Activated CD8-positive, alpha-beta memory T cell treated with anti-CD3 and anti-CD28 coated beads, Interleukin-2, amount 50 U/mL, for 24 hours (primary cell): Measurements from ENCODE around the gene SLITRK1.

ENCODE experiments used
- DNase-seq: peaks from one replicate; pipeline ENCODE4 v3.0.0-alpha.2; 2020; ENCODE audit errors: extremely low read depth

SLITRK1 gene, protein sequence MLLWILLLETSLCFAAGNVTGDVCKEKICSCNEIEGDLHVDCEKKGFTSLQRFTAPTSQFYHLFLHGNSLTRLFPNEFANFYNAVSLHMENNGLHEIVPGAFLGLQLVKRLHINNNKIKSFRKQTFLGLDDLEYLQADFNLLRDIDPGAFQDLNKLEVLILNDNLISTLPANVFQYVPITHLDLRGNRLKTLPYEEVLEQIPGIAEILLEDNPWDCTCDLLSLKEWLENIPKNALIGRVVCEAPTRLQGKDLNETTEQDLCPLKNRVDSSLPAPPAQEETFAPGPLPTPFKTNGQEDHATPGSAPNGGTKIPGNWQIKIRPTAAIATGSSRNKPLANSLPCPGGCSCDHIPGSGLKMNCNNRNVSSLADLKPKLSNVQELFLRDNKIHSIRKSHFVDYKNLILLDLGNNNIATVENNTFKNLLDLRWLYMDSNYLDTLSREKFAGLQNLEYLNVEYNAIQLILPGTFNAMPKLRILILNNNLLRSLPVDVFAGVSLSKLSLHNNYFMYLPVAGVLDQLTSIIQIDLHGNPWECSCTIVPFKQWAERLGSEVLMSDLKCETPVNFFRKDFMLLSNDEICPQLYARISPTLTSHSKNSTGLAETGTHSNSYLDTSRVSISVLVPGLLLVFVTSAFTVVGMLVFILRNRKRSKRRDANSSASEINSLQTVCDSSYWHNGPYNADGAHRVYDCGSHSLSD

DNA sequence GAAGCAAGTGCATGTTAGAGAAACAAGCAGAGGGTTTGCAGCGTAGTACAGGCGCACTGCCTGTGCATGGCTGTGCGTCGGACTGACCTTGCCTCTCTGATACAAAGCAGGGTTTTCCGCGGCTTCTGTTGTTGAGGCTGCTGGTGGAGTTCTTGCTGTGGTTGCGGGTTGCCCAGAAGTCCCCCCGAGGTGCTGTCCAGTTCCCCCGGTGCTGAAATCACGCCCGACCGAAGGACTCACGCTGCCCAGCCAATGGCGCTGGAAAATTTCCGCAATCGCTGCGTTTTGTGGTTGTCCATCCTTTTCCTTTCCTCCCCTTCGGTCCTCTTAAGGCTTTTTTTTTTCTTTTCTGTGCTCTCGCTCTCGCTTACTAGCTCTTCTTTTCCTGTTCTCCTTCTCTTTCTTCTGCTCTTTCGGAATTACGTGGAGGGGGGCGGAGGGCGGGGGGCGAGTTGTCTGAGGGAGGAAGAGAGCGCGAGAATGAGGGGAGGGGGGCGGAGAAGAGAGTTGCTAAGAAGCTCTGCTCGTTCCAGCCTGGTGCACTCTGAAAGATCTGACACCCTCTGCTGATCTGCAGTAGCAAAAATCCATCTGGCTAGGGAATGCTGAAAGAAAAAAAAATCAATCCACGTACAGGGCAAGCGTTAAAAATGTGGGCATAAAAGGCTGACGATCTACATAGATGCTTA, at the start of gene SLITRK1:
Gene SLITRK1 (minus strand): TSS at position 558 of the 689 bp plus-strand sequence. CDS start 967 bp downstream, outside the sequence.
- DNase-seq: no peak

DNA sequence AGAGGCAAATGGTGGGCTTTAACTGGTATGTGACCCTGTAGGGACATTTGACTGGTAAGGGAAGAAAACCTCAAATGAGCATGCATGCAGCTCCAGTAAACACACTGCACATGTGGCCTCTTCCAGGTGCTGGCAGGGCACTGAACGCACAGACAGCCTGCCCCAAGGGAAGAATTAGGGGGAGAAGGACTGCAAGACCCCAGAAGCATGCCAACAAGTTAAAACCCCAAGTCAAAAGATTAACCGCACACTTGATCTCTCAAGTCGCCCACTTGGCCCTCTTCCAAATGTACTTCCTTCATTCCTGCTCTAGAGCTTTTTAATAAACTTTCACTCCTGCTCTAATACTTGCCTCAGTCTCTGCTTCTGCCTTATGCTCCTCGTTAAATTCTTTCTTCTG, 46.9 kb upstream of the SLITRK1 start:
- DNase-seq: no peak

DNA sequence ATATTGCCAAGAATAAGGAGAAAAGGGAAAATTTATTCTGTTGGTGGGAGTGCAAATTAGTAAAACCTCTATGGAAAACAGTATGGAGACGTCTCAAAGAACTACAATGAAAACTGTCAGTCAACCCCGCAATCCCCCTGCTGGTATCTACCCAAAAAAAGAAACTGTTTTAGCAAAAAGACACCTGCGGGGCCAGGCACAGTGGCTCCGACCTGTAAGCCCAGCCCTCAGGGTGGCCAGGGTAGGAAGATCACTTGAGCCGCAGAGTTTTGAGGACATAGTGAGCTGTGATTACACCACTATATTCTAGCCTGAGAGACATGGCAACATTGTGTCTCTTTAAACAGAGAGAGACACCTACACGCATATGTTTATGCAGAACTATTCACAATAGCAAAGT, 37.5 kb upstream of the SLITRK1 start:
- no peak for DNase-seq

DNA sequence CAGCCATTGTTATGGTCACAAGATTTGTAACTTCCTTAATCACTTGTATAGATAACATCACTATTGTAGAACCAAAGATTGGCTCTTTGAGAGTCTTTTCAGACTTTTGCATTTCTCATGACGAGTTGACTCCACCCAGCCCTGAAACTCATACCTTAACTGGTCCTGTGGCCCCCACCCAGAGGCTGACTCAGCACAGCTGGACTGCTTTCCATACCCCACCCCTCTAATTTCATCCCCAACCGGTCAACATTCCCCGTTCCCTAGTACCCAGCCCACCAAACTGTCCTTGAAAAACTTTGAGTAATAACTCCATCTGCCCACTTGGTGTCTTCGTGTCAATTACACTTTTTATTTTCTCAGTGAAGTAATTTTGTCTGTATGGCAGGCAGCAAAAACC, 32.1 kb upstream of the SLITRK1 start:
- no peak for DNase-seq

DNA sequence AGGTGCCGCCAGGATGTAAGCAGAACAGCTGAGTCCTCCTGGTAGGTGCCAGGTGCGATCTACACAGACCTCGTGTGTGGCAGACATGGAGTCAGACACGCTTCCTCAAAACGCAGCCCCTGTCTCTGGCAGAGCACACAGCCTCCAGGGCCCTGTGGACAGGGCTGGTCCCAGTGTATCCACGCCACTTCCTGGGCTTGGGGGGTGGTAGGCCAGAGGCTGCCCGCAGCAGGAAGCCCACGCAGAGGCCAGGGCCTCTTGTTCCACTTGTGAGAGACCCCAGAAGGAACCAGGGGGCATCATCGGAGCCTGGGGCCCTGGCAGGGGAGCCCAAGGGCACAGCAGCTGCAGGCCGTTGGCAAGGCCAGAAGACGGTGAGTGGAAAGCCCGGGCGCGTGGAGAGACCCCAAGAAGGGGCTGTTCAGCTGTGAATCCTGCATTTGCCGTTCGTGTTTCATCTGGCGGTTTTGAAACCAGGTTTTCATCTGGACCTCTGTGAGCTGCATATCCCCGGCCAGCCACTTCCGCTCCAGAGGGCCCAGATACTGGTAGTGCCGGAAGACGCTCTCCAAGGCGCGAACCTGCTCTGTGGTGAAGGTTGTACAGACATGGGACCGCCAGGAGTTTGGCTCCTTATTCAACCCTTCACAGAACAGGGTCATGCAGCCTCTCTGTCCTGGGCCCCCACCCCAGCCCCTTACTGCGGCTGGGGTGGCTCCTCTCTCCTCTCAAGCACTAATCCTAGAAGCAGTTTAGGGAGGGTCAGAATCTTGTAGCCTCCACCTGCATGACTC, 25.1 kb upstream of the SLITRK1 start:
- DNase-seq: no peak

DNA sequence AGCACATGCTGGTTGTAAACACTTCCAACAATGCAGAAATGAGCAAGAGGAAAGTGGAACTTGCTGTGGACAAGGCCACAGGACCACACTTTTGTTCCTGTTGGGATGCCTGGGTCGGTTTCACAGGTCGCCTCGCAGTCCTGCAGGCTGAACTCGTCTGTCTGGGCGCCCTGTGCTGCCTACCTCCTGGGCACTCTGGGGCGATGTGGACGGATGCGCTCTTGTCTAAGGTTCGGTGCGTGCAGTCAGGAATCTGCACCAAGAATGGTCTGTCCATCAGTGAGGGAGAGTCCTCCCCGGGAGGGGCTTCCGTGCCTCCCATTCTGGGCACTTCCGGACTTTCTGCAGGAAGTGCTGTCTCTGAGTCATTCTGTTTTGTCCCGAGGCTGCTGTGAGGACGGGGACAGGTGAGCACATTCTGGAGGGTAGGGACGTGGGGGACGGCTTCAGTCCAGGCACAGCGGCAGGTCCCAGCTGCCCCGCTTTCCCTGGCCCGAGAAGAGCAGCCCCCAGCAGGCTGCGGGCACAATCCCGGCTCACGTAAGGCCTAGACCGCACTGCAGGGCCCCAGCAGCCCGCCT, 24.1 kb upstream of the SLITRK1 start:
- DNase-seq: no peak

DNA sequence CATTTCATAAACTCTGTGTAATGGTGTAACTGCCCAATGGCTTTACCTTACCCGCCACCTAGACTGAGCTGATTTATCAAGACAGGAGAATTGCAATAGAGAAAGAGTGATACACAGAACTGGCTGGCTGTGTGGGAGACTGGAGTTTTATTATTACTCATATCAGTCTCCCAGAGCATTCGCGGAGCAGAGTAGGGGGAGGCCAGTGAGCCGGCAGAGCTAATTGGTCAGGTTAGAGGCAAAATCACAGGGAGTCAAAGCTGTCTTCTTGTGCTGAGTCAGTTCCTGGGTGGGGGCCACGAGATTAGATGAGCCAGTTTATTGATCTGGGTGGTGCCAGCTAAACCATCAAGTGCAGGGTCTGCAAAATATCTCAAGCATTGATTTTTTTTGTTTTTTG, 23.4 kb upstream of the SLITRK1 start:
- no peak for DNase-seq

DNA sequence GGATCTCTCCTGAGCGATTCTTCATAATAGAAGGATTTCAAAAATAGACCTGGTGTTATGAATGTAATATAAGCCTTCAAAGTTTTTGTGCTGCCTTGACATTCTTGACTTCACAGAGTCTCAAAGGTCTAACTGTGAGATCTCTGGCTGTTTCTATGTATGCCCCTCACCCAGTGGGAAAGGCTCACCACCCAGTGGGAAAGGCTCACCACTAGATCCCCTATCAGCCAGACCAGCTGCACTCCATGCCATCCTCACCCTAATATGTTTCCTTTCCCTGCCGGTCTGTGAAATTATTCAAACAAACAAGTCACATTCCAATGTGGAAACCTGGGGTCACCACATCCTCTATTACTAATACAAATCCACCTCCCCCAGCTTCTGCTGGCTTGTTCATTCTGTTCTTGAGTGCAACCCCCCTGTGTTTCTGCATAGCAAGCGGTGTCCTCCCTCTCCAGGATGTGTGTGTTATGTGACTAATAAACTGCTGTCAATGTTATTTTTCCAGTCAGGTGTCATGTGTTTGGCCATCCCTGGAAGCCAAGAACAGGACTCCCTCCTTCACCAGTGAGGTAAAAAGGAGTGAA, 13.8 kb upstream of the SLITRK1 start:
- no peak for DNase-seq

DNA sequence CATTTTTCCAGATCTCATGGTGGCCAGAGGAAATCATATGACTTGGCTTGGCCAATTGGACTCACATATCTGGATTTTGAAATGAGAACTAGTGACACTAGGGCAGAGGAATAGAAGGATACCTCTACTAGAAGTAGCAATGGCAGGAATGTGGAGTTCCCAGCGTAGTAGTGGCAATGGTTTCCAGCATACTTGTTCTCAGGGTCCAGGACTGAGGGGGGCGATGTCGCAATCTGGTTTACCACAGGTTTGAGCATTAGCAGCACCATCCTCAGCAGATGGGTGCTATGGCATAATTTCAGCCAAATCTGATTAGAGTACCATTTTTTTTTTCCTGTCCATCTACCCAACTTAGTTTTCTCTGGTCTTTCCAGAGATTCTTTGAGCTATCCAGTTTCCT, 8.1 kb upstream of the SLITRK1 start:
- DNase-seq: no peak

DNA sequence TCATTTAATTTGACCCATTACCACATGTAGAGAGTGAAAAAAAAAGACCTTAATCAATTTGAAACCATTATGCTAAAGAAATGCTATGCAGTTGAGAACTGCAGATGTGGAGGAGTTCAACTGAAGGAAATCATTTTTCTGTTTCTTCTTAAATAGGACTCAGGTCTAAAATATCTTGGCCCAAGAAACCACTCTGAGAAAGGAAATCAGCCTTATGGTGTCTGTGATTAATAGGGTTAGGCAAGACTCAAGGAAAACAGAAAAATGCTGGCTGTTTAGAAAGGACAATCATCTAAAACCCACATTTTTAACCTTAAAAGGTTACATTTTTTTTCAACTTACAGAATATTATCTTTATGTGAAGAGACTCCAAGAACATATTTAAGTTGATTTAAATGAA, 1.9 kb upstream of the SLITRK1 start:
- no peak for DNase-seq

DNA sequence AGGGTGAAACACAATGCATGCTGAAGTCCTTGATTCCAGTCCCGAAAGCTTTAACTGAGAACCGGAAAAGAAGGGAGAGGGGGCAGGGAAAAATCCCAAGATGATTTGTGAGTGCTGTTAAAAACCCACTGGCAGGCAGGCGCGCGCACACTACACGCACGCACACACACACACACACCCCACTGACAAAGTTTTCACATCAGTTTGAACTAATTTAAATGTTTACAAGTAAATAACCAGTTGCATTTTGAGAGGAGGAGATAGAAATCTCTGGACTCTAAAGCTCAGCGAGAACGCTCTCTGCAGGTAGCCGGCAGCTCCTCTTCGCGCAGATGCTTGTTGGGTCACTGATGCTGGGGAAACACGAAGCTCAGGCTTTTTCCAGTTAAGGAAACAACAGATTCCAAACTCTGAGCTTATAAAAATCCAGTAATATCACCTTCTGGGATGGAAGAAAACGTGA, 818 bp upstream of the SLITRK1 start:
- DNase-seq: no peak

DNA sequence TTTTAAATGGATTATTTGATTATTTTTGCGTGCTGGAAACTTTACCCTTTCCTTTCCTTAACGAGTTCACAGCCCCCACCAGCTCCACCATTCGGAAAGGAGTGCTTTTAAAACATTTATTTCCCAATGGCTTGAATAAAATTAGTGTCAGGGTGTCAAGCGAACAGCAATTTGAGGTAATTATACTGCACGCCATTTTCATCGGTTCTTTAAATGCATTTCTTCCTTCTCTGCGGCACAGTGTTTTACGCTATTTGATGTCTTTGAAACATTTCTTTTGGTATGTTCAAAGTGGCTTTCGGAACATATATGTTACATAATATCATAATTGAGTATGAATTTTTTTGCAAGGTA, 309 bp upstream of the SLITRK1 start:
- no peak for DNase-seq

DNA sequence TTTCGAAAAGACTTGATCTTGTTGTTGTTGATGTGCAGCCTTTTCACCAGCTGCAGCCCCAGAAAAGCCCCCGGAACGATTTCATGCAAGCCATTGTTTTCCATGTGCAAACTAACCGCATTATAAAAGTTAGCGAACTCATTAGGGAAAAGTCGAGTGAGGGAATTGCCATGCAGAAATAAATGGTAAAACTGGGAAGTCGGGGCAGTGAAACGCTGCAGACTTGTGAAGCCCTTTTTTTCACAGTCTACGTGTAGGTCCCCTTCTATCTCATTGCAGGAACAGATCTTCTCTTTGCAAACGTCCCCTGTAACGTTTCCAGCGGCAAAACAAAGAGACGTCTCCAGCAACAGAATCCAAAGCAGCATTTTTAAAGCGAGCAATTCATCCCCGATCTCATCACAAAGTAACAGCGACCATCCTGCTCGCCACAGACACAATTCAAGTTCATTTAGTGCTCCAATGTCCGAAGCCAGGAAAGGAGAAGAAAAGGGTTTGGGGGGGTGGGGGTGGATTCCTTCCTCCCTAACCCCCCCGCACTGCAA, 1.1 kb downstream of the SLITRK1 start:
- no peak for DNase-seq

DNA sequence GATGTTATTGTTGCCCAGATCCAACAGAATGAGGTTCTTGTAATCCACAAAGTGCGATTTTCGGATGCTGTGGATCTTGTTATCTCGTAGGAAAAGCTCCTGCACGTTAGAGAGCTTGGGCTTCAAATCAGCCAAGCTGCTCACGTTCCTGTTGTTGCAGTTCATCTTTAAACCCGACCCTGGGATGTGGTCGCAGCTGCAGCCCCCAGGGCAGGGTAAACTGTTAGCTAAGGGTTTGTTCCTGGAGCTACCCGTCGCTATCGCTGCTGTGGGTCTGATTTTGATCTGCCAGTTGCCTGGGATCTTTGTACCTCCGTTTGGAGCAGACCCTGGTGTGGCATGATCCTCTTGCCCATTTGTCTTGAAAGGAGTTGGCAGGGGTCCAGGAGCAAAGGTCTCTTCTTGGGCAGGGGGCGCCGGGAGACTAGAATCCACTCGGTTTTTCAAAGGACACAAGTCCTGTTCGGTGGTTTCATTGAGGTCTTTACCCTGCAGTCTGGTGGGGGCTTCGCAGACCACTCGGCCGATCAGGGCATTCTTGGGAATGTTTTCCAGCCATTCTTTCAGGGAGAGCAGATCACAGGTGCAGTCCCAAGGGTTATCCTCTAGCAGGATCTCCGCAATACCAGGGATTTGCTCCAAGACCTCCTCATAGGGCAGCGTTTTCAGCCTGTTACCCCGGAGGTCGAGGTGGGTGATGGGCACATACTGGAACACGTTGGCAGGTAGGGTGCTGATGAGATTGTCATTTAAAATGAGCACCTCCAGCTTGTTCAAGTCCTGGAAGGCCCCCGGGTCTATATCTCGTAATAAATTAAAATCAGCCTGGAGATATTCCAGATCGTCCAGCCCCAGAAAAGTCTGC, 1.8 kb downstream of the SLITRK1 start:
- DNase-seq: no peak

DNA sequence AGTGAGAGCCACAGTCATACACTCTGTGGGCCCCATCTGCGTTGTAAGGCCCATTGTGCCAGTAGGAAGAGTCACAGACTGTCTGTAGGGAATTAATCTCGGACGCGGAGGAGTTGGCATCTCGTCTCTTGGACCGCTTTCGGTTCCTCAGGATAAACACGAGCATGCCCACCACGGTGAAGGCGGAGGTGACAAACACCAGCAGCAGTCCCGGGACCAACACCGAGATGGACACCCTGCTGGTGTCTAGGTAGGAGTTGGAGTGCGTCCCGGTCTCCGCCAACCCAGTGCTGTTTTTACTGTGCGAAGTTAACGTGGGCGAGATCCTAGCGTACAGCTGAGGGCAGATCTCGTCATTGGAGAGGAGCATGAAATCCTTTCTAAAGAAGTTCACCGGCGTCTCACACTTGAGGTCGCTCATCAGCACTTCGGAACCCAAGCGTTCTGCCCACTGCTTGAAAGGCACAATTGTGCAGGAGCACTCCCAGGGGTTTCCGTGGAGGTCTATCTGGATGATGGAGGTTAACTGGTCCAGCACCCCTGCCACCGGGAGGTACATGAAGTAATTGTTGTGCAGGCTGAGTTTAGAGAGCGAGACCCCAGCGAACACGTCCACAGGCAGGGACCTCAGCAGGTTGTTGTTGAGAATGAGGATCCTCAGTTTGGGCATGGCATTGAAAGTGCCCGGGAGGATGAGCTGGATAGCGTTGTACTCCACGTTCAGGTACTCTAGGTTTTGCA, 2.7 kb downstream of the SLITRK1 start:
- DNase-seq: no peak

DNA sequence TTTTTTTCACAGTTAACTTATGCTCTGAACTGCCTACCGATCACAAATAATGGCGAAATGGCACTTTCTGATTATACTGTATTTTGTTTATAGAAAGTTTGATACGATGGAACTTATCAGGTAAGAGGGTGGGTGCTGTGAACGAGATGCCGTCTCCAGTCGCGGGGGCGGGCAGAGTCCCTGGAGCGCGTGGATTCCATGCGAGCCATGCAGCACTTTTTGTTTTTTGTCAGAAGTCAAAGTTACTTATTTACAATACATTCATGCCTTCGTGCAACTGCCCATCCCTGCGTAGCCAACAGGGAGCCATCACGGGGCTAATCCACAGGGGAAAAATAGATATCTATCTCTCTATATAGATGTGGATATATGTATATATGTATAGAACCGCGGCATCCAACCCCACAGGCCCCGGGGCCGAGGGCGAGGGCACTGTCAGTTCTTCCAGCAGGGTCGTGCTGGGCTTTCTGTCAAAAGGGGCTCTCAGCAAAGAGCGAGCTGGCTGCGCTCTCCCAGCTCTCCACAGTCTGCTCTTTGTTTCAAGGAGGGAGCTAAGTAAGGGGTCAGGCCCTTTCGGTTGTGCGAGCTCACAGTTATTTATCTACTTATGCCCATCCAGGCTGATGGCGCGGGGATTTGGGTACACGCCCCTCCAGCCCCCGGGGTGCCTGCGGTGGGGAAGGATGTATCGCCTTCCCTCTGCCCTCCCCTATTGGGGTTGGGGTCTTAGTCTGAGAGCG, 3.4 kb downstream of the SLITRK1 start:
- no peak for DNase-seq

DNA sequence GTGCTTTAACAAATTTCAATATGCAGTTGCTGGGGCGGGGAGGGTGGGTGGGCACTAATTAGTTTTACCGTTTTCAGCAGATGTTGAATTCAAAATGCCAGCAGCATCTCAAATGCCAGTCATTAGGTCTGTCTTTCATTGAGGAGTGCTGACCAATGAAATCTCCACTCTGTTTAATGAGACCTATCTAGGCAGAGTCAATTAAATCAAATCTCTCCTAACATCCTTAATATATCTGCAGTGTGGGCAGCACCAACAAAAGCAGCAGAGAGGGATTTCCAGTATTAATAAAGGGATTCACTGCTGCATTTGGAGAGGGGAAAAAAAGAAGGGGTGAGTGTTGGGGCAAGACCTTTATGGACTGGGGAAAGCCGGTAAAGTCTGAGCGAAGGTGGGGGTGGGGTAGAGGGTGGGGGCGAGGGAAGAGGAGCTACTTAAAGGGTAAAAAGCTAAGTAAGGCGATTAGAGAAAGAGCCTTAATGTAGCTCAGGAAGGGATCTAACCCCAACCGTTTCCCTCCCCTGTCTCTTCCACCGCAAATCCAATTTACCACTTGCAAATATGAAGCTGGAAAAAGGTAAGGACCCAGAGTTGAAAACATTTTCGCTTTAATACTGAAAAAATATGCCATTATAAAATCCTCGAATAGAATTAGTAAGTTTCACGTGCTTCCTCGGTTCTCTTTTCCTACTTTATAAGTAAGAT, 4.5 kb downstream of the SLITRK1 start:
- DNase-seq: no peak

DNA sequence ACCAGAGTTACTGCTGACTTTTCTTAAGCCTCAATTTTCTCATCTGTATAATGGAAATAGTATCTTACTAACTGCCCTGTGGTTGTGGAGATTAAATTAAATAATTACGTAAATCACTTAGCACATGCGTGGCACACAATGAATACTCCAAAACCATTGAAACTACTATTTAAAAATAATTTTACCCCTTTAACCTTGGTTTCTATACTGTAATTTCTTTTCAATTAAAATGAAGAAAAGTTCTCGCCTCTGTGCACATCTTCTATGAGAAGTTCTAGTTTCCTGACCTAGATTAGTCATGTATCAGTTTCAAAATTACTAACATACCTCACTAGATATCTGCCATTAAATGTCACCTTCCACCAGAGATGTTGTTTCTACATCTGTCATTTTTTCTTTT, 5.7 kb downstream of the SLITRK1 start:
- DNase-seq: no peak
